VCaP (cell line): ENCODE measurements around the gene NATD1.
A peak's percentile ranks its signal among the peaks of the same experiment; 100 is the strongest.

Source experiments
- H3K27ac ChIP-seq: fragments of 450-650 bp; 2 replicates; pipeline ENCODE4 v1.5.1; 2017
- TF ChIP-seq, protein P1 (sequence below): fragments of 450-650 bp; conservative IDR thresholded peaks from 2 replicates; pipeline ENCODE4 v1.5.1; 2017; ENCODE audit warnings: mild to moderate bottlenecking, moderate library complexity

NATD1 gene

DNA sequence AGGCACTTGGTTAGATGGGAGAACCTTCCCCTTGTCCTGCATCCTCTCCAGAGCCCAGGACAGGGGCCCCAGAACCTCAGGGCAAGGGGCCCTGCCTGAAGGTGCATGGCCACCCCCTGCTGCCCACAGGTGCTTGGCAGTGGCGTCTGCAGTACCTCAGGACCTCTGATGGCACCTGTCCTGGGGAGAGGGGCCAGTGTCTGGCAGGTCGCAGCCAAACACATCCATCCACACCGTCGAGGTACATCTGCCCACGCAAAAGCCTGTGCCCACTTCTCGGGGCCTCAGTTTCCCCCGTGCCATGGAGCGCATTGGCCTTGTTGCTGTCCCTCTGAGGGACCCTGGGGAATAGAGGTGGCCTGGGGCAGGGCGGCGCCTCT, 40.6 kb upstream of the NATD1 start:
- TF ChIP-seq, protein P1, sequence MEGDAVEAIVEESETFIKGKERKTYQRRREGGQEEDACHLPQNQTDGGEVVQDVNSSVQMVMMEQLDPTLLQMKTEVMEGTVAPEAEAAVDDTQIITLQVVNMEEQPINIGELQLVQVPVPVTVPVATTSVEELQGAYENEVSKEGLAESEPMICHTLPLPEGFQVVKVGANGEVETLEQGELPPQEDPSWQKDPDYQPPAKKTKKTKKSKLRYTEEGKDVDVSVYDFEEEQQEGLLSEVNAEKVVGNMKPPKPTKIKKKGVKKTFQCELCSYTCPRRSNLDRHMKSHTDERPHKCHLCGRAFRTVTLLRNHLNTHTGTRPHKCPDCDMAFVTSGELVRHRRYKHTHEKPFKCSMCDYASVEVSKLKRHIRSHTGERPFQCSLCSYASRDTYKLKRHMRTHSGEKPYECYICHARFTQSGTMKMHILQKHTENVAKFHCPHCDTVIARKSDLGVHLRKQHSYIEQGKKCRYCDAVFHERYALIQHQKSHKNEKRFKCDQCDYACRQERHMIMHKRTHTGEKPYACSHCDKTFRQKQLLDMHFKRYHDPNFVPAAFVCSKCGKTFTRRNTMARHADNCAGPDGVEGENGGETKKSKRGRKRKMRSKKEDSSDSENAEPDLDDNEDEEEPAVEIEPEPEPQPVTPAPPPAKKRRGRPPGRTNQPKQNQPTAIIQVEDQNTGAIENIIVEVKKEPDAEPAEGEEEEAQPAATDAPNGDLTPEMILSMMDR, result no peak
- no peak overlapping the region for H3K27ac ChIP-seq

DNA sequence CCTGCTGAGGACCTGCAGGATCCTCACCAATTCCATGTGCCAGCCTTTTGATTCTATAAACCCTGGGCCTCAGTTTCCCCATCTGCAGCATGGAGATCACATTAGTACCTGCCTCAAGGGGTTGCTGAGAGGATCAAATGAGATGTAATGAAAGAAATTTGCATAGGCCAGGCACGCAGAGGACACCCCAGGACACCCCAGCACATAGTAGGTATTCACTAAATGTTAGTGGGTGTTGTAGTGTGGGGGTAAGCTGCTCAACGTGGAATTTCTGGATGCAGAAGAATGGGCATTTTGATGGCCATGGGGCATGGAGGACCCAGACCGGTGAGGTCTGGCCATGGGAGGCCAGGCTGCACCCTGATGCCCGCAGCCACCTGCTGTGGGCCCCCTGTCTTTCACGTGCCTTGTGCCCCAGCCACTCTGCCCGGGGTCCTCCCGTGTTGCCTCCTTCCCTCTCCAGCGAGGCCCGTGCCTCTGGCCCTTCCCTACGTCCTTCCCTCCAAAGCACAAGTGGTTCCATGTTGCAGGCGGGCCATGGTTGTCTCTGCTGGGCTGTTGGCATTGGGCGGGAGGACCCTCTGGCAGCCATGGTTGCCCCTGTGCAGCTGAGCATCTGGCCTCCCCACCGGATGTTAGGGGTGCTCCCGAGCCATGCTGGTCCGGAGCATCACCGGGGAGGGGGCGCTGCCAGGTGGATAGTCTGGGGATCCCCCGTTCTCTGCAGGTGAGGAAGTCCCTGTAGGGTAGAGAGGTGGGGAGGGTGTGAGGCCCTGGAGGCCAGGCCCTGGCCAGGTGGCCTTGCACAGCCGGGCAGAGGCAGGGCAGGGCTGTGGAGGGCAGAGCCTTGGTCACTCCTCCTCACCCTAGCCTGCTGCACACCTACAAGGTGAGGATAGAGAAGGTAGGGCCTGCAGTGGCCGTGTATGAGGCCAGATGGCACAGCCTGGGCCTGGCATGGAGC, 39.9 kb upstream of the NATD1 start:
- H3K27ac ChIP-seq, result no peak overlapping the region

DNA sequence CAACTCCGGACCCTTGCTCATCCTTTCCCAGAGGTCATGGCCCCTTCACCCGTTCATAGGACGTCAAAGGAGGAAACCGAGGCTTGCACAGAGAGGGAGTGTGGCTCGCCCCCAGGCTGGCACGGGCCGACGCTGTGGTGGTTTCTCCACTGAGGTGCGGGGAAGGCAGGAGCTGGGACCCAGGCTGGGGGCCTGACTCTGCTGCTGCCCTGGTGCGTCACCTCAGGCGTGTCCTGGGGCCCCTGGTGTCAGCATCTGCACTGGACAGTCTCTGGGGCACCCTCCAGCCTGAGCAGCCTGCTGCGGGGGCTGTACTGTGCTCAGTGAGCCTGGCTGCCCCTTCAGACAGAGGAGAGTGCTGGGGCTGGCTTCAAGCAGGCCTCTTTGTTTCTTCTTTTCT, 38.7 kb upstream of the NATD1 start:
- H3K27ac ChIP-seq, result no peak overlapping the region
- TF ChIP-seq, protein P1, result no peak

More for the DNA sequence above, 39.9 kb upstream of the NATD1 start:
- TF ChIP-seq, protein P1, result no peak

DNA sequence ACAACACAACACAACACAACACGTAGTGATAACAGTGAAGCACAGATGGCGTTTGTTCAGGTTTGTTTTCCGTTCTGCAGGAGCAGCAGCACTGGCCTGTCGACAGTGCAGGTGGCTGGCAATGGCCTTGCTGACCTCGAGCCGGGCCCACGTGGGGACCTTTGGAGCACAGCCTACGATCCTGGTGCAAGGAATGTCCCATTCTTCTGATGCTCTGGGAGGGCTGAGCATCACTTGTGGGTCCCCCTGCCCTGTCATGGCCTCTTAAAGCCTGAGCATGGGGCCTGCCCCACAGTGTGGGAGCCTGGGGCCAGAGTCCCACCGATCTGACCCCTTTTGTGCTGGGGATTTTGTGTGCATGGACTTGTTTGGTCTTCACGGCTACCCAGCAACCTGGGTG, 38.1 kb upstream of the NATD1 start:
- TF ChIP-seq, protein P1, result no peak
- no peak overlapping the region for H3K27ac ChIP-seq

DNA sequence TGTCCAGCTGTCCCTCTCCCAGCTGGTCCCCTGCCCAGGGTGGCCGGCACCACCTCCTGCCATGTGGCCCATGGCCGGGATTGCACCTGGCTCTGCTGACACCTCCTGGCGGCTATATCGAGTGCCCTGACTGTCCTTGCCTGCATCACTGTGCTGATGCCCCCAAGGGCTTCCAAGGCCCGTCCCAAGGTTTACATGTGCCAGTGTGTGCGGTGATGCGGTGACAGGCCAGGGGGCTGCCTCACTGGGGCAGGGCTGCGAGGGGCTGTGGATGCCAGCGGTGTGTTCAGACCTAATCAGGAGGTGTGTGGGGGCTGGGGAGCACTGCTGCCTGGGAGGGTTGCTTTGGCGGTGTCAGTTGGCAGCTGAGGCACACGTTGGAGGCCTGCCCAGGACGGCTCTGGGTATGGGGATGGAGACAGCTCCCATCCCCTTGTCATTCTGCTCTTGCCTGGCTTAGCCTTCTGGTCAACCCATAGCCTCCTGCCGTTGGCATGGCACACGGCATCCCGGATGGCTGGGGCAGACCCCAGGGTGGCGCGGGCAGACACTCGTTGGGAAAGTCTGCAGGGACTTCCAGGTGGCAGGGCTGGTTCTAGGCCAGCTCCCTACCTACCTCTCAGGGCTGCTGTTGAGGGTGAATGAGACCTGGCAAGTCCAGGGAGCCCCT, 36.8 kb upstream of the NATD1 start:
- TF ChIP-seq, protein P1, result no peak
- no peak overlapping the region for H3K27ac ChIP-seq

DNA sequence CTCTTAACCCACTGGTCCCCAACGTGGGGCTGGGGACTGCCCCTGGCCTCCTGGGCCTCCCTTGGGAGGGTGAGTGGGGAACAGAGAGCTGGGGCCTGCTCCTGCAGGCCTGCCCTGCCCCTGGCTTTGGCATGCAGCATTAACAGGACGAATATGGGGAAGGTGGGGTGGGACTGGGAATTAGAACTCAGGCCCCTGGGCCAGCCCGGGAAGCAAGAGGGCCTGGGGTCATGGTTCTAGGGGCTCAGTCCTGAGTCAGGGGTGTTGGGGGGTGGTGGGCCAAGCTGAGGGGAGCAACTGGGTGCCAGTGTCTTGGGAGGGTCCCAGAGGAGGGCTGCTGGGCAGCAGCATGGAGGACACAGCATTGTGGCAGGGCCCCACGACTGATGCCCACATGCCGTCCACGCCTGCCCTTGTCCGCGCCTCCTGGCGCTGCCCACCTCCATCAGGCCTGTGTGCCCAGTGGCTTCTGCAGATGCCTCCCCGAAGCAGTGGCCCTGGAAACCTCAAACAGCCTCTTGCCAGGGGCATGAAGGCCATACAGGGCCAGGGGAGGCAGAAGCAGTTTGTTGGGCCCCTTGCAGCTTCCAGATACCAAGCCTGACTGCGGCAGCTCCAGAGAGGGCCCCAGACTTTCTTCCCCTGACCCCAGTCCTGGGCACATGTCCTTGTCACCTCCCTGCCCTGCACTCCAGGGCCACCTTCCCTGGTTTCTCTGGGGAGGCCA, 36.1 kb upstream of the NATD1 start:
- TF ChIP-seq, protein P1, result no peak
- peak overlapping the region; percentile 84; the same call in 1 of the 2 replicates for H3K27ac ChIP-seq

DNA sequence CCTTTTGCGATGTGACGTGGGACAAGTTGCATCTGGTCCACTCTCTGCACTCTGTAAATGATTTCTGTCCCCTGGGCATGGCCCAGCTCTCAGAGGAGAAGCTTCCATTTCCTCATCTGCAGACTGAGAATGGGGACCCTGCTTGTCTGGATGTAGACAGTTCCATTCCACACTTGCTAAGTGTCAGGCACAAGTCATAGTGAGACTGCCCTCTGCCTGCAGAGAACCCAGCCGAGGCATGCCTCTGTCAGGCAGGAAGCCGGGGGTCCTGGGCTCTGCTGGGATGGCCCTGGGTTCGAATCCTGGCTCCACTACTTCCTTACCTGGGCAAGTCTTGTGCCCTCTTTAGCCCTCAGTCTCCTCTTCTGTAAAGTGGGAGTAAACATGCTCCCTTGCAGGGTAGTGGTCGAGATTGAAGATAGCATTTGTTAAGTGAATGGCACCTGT, 35.4 kb upstream of the NATD1 start:
- peak overlapping the region; percentile 84 for H3K27ac ChIP-seq
- TF ChIP-seq, protein P1, result no peak
